AG20443 (cell line): ENCODE measurements around the gene SOCS4.
"Not testable (repeated sequence)": the region's sequence is repeated elsewhere in the genome, so short reads cannot be mapped to it uniquely, and the experiment has no call there.

ENCODE experiments used
- DNase-seq: peaks from one replicate; pipeline ENCODE4 v3.0.0; 2012; ENCODE audit warnings: low spot score, mixed read lengths

The SOCS4 gene

DNA sequence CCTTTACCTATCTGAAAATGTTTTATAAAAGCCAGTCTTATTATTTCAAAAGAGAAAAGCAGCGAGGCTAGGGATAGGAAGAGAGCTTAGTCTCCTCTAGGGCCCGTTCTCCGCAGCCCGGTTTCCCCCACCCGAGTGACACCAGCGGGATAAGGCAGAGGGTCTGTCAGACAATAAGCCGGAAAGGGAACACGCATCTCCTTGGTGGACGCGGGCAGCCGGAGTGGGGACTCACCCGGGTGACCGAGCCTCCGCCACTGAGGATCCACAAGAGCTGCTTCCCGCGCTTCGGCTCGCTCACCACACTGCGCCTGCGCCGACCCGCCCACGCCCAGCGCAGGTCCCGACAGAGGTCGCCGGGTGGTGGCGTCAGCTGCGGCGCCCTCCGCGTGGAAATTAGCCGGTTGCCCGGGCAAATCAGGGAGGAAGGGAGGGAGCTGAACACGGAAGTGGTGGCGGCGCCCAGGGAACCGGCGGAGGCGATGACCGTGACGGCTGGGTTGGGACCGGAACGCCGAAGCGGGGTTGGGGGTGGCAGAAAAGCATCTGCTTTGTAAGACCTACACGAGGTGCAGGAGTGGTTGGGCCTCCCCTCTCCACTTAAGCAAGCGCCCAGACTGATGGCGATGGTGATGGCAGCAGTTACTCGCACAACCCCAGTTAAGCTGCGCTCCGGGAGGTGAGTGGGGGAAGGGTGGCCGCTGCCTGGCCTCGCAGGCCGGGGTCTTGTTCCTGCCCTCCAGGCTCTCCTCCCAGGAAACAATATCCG is at the start of gene SOCS4, which contains the start of gene WDHD1:
SOCS4 (plus strand) TSS at position 444 of the 769 bp plus-strand sequence. CDS start 15,806 bp downstream, outside the sequence.
WDHD1 (minus strand) TSS at position 307 of the 769 bp plus-strand sequence. CDS start 312 bp downstream, outside the sequence.
- DNase-seq, result peak; percentile 99

DNA sequence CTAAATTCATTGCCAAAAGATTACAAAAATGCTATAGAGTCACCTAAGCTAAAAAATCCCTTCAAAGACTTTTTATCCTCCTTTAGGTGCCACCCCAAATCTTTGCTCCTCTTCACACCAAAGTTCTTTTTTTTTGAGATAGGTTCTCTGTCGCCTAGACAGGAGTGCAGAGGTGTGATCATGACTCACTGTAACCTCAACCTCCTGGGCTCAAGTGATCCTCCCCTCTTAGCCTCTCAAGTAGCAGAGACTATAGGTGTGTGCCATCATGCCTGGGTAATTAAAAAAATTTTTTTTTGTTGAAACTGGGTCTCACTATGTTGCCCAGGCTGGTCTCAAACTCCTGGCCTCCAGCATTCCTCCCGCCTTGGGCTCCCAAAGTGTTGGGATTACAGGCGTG is 48.0 kb upstream of the SOCS4 start:
- DNase-seq, result no peak

- peak; percentile 12 for DNase-seq
Measured at GRCh38 chr14:54981698-54982097, 45.3 kb upstream of the SOCS4 start.

- DNase-seq, result no peak
Measured at GRCh38 chr14:54985156-54985555, 41.9 kb upstream of the SOCS4 start.

DNA sequence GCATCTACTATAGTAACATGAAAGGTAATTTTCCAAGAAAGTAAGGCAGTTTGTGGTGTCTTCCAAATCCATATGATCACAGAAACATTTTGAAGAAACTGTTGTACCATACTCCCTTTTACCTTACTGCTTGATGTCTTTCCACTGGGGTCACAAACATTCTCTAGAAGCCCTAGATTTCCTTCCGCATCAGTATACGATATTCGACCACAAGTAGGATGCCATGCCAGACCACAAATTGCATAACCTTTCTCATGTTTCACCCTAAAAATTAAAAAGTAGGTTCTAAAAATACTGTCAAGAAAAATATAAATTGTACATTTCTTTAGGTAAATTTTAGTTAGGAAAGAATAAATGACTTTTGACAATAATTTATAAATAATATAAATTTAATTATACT is 26.7 kb upstream of the SOCS4 start:
- DNase-seq, result no peak

- DNase-seq, result peak; percentile 13
Measured at GRCh38 chr14:55005071-55005470, 22.0 kb upstream of the SOCS4 start.

GRCh38 chr14:55015006-55015405 is 12.0 kb upstream of the SOCS4 start:
- DNase-seq, result no peak

- peak; percentile 19 for DNase-seq
Measured at GRCh38 chr14:55019968-55020554, 7.0 kb upstream of the SOCS4 start.

GRCh38 chr14:55024365-55024764 is 2.7 kb upstream of the SOCS4 start:
- DNase-seq, result not testable (repeated sequence)

DNA sequence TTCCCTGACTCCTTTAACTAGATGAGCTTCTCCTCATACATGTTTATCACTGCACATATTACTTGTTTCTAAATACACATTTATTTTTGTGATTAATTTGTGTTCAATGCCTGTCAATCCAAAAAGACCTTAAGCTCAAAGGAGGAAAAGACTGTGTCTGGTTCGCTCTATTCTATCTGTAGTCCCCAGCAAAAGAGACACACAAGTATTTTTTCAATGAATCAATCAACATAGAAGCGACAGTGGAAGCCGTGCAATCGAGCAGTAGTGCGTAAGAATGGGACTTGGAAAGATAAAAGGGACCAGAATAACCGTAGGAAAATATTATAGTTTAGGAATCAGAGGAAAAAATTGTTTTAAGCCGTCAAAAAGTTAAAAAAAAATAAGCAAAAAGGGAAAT is 1.1 kb upstream of the SOCS4 start:
- no peak for DNase-seq

GRCh38 chr14:55026441-55026792 is 619 bp upstream of the SOCS4 start:
- no peak for DNase-seq

DNA sequence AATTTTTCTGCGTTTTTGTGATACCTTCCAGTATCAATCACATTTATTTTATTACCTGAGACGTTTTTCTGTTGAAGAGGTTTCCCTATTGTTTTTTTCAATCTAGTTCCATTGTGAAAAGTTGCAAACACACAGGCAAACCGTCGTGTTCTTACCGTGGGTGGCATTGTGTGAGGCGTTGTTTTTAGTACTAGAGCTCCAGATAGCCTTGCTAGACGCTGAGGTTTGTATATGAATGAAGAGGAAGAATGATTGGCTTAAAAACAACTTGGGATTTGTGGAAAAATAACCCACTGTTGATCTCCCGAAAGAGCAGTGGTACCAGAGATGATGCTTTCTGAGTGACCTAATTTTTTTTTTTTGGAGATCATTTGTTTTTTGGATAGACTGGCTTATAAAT is 1.0 kb downstream of the SOCS4 start:
- no peak for DNase-seq

DNA sequence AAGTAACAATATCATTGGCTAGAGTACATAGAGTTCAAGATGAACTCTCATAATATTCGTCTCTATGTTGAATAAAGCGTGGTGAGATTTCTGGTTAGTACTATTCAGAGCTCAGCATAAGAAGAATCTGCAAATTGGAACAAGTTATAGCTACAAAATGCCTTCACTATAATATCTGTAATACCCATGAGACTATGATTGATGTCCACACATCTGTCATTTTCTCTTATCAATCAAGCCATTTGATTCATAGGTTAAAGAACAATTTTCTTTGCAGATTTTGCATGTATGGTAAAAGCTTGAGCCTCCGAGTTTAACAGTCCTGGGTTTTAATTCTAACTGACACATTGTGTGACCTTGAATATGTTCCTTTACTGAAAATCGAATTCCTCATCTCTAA is 1.4 kb downstream of the SOCS4 start:
- DNase-seq, result no peak

- no peak for DNase-seq
Measured at GRCh38 chr14:55031190-55031589, 4.2 kb downstream of the SOCS4 start.

GRCh38 chr14:55037995-55038394 is 11.0 kb downstream of the SOCS4 start:
- not testable (repeated sequence) for DNase-seq

DNA sequence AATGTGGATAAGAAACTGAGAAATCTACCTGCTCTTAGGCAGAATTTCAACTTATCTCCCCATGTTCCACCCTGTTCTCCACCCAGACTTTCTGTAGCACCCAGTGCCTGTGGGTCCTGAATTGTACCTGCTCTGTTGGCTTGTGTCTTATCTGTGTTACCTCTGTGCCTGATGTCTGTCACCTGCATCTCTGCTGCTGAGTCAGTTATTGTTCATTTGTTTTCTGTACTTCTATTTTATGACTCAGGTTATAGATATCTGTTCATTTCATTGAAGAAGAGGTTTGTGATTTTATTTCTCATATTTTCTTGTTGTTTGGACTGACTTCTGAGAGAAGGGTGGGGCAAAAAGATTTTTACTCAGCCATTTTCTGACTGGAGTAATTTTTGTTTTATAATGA is 11.7 kb downstream of the SOCS4 start:
- DNase-seq, result no peak

GRCh38 chr14:55043528-55043927 is 16.5 kb downstream of the SOCS4 start:
- no peak for DNase-seq

GRCh38 chr14:55045087-55045486 is 18.1 kb downstream of the SOCS4 start:
- no peak for DNase-seq

- no peak for DNase-seq
Measured at GRCh38 chr14:55047301-55048053, 20.4 kb downstream of the SOCS4 start.

GRCh38 chr14:55048900-55049436 is 21.9 kb downstream of the SOCS4 start:
- no peak for DNase-seq

- no peak for DNase-seq
Measured at GRCh38 chr14:55051165-55051422, 24.1 kb downstream of the SOCS4 start.

DNA sequence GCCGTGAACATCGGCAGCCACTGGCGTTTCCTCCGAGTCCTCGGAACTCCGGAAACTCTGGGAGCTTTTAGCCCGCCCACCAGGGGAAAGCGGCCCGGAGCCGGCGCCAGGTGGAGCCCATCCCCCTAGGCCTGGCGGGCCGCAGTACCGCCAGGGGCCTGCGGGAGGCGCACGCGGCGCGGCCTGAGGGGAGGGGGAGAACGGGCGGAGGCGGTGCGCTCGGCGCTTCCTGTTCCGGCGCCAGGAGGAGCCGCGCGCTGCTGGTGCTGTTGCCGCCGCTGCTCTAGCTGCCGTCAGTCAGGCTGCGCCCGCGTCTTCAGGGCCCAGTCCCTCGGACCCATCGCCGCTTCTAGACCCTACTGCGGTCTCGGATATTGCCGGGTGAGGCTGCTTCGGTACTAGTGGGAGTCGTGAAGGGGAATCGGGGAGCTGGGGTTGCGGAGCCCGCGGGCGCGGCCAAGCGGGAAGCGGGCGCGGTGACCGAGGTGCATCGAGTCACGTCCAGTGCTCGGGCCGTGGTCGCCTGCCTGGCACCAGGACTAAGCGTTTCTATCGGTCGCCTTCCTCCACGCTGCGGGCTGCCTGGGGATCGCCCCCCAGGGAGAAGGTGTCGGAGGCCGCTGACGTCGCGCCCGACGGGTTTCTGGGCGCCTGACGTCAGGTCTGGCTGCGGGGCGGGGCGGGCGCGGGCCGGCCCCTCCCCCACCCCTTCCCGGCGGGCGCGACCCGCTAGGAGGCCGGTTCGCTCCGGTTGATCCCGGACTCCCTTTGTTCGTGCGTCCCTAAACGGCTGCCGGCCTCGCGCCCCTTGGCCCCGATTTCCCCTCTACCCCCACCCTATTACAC is 24.6 kb downstream of the SOCS4 start, which contains the start of gene MAPK1IP1L:
MAPK1IP1L (plus strand) TSS at position 225 of the 846 bp plus-strand sequence. CDS start 10,037 bp downstream, outside the sequence.
- peak; percentile 99 for DNase-seq
